NCI-H2196 treated with DMSO at 0.1 percent for 48 hours (cell line): ENCODE measurements around the gene SPDYE5.

ENCODE experiments used
- DNase-seq: peaks from one replicate; lab custom pipeline; 2025; ENCODE audit not compliant: unreplicated experiment; lab: John Stamatoyannopoulos, UW

SPDYE5 gene

DNA sequence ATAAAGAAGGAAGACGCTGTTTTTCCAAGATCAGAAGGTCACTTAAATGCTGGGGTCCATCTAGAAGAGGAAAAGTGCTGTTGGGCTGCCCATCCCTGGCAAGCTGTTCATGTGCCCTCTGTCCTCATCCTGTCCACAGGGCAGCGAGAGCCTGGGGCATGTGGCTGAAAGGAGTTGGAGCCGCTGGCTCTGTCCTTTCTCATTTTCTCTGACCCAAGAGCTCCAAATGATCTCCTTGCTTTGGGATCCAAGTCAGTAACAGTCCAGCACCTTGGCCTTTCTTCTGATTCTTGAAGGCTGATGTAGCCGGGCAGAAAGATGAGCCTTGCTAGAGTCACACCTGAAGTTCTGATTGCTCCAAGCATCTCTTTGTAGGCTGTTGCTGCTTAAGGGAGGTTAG is 44.4 kb downstream of the SPDYE5 start:
- no peak for DNase-seq

- no peak for DNase-seq
These were observed 44.9 kb downstream of the SPDYE5 start for GRCh38 chr7:75536940-75537538.

GRCh38 chr7:75537731-75538130 is 45.6 kb downstream of the SPDYE5 start:
- no peak for DNase-seq

DNA sequence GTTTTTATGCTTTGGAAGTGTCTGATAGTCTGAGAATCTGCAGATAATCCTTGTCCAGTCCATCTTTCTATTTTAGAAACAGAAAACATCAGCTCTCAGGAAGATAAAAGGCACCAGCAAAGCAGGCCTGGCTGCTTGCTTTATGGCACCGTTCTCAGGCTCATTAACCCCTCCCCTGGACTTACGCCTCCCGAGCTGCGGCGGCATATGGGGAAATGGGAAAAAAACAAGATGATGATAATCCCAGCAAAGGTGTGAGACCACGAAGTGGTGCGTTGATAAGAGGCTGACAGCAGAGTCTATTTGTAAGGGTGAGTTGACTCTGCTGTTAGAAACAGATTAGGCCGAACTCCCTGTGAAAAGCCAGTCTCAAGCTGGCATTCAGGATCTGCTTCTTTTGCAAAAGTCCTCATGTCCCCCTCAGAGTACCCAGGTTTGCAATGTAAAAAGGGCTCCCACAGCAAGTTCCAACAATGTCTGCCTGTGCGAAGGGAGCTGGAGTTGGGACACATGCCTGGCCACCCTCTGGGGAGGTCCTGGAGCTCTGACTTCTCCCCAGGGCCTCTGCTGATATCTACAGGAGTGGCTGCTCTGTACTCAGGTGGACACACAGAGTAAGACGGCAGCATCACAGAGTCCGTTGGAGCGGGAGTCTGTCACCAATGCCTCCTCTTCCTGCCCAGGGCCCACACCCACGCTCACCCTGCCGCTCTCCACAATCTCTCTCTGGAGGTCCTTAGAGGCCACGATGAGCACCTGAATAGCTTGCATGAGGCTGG is 54.3 kb downstream of the SPDYE5 start:
- DNase-seq = no peak
